Dermis blood vessel endothelial cell (primary cell): ENCODE measurements around the gene LIAS. TPM values are rescaled to one million over a fixed set of nuclear protein-coding genes. Genes with fewer than 3 reads are reported as not detected.
"Not testable (repeated sequence)": the region's sequence is repeated elsewhere in the genome, so short reads cannot be mapped to it uniquely, and the experiment has no call there.

Experiments
- DNase-seq: peaks from one replicate; pipeline ENCODE4 v3.0.0; 2010
- total RNA-seq: library from RNA; depleted of rRNA; stranded (reverse); fragments of >200 nt; gene quantifications from 2 replicates; pipeline ENCODE4 v1.2.3, GENCODE V29; 2014

The LIAS gene
- total RNA-seq, 1 donor from 2014 or later, result 8.5 TPM

GRCh38 chr4:39502019-39502663, 43.3 kb downstream of the LIAS start:
- no peak for DNase-seq

GRCh38 chr4:39502664-39503035, 43.8 kb downstream of the LIAS start:
- not testable (repeated sequence) for DNase-seq

GRCh38 chr4:39504538-39504937, 45.7 kb downstream of the LIAS start:
- no peak for DNase-seq

- DNase-seq, result no peak
These were observed 46.7 kb downstream of the LIAS start for GRCh38 chr4:39505581-39505980.

GRCh38 chr4:39510348-39510929, 51.6 kb downstream of the LIAS start:
- no peak for DNase-seq

- not testable (repeated sequence) for DNase-seq
These were observed 55.4 kb downstream of the LIAS start for GRCh38 chr4:39514266-39514665.

GRCh38 chr4:39514888-39515401, 56.1 kb downstream of the LIAS start:
- DNase-seq, result no peak

GRCh38 chr4:39515669-39516401, 57.0 kb downstream of the LIAS start:
- not testable (repeated sequence) for DNase-seq

- DNase-seq, result no peak
These were observed 57.6 kb downstream of the LIAS start for GRCh38 chr4:39516407-39516966.

- DNase-seq, result no peak
These were observed 59.6 kb downstream of the LIAS start for GRCh38 chr4:39518484-39518883.

- DNase-seq, result peak; percentile 19
These were observed 62.5 kb downstream of the LIAS start for GRCh38 chr4:39521253-39521919.

- no peak for DNase-seq
These were observed 63.2 kb downstream of the LIAS start for GRCh38 chr4:39522068-39522467.

- no peak for DNase-seq
These were observed 65.5 kb downstream of the LIAS start for GRCh38 chr4:39524161-39524957.

- DNase-seq, result peak; percentile 13
These were observed 67.2 kb downstream of the LIAS start for GRCh38 chr4:39525822-39526690.

- no peak for DNase-seq
These were observed 68.0 kb downstream of the LIAS start for GRCh38 chr4:39526765-39527295.

GRCh38 chr4:39527296-39528060, 68.6 kb downstream of the LIAS start, which contains the start of gene UGDH:
Gene UGDH, minus strand, starts transcription at chr4:39527439. Its CDS starts 5,927 bp downstream, at chr4:39521512.
- DNase-seq, result peak; percentile 99

- DNase-seq, result peak; percentile 64
These were observed 69.2 kb downstream of the LIAS start for GRCh38 chr4:39528061-39528465.
